Stimulated activated CD4-positive, alpha-beta T cell treated with anti-CD3 and anti-CD28 coated beads, Interleukin-4, amount 100 ng/mL, for 1 hour (primary cell): ENCODE results near the gene VWA5A.
"Not testable (repeated sequence)": the region's sequence is repeated elsewhere in the genome, so short reads cannot be mapped to it uniquely, and the experiment has no call there.

Source experiments
- DNase-seq: peaks from one replicate; pipeline ENCODE4 v3.0.0-alpha.2; 2020

VWA5A gene

DNA sequence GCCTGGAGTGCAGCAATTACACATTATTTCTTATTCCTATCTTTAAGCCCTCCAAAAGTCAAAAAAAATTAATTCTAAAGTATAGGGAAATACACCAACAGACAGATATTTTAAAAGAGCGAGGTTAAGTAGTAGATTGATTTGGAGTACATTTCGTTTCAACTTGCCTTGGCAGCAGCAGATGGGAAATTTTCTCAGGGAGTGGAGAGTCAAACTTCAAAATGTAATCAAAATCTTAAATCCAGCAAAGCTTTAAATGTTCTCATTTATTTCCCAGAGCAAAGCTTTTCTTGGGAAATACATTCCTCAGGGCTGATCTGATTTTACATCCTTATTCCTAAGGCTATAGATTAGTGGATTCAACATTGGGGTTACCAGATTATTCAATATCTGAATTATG lies 21.9 kb upstream of the VWA5A start:
- no peak for DNase-seq

DNA sequence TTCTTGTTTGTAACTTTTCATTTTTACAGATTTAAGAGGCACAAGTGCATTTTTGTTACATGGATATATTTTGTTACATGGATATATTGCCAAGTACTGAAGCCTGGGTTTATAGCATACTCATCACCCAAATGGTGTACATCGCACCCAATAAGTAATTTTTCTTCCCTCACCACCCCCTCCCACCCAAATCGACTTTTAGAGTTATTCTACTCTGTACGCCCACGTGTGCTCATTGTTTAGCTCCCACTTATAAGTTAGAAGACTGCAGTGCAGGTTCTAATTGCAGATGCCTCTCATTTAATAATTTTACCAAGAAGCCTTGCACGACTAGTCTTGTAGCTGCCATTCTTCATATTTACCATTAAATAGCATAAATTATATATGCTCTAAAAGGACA lies 20.5 kb upstream of the VWA5A start:
- DNase-seq: no peak

GRCh38 chr11:124096364-124096763 lies 18.9 kb upstream of the VWA5A start:
- no peak for DNase-seq

DNA sequence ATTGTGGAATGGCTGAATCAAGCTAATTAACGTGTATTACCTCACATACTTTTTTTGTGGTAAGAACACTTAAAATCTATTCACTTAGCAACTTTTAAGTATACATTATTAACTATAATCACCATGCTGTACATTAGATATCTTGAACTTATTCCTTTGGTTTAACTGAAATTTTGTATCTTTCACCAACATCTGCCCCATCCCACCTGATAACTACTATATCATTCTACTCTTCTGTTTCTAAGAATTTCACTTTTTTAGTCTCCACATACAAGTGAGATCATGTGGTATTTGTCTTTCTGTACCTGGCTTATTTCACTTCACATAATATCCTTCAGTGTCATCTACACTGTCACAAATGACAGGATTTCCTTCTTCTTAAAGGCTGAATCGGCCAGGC lies 17.1 kb upstream of the VWA5A start:
- DNase-seq: no peak

GRCh38 chr11:124101737-124102136 lies 13.5 kb upstream of the VWA5A start:
- DNase-seq: no peak

DNA sequence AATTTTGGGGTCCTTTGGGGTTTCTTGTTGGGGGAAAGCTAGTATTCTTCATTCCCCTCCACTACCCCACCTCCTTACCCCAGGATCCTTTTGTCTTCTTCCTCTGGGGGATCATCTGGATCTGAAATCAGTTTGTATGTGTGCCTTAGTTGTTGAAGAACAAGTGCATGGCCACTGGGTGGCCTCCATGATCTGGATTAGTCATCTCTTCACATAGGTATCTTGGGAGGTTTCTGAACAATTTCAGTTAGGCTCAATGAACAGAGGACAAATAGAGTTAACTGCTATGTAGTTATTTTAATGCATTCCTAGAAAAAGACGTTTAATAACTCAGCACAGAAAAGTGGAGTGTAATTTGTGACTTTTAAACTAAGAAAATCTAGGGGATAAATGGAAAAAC lies 7.1 kb upstream of the VWA5A start:
- DNase-seq: no peak

GRCh38 chr11:124109377-124109776 lies 5.9 kb upstream of the VWA5A start:
- no peak for DNase-seq

DNA sequence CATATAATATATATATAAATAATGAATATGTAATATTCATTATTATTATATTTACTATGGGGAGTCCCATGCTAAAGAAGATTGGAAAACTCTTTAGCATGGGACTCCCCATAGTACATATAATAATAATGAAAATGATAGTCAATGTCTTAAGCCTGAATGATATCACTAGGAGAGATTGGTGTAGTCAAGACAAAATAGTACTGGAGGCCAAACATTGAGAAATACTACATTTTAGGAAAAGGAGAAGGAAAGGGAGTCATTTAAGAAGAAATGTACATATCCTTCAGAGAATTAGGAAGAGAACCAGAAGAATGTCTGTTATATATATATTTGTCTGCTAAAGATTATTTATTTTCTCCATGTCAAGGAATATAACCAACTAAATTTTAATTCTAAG lies 5.0 kb upstream of the VWA5A start:
- no peak for DNase-seq

- no peak for DNase-seq
These were observed 1.4 kb upstream of the VWA5A start for GRCh38 chr11:124113890-124114289.

DNA sequence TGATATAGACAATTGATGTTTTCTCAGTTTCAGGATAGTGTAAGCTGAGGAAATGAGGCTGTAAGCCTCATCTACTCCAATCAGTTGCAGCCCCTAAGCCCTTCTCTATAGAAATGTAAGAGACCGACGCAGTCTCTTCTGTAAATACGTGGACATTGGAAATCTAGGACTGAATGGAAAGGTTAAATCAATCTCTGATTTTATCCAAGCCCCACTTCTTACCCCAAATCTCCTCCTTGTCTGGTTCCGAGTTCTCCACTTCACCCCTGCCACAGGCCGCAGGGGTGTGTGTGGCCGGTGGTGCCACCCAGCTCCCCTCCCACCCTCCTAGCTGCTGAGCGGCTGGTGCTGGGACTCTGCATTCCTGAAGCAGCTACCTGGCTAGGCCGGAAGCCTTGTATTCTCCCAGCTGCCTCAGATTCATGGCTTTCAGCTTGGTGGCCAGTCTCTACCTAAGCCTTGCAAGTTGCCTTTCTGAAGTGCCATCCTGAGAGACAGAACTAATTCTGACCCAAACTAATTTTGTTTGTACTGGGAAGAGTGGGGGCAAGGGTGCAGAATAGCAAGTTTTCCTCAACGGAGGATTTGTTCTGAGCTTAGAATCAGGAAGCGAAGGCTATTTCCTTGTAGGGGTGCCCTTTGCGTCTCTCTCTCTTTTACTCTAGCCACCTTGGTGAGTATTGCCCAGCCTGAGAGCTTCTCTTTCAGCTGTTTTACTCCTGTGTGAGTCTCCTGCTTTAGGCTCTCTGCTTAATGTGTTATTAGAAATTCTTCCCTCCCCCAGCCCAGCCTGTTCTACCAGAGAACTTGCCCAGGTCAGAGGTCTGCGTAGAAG lies 749 bp downstream of the VWA5A start:
- DNase-seq: no peak

GRCh38 chr11:124119103-124119502 lies 3.9 kb downstream of the VWA5A start:
- no peak for DNase-seq

GRCh38 chr11:124120891-124121290 lies 5.6 kb downstream of the VWA5A start:
- DNase-seq: no peak

- DNase-seq: no peak
These were observed 6.9 kb downstream of the VWA5A start for GRCh38 chr11:124122123-124122522.

DNA sequence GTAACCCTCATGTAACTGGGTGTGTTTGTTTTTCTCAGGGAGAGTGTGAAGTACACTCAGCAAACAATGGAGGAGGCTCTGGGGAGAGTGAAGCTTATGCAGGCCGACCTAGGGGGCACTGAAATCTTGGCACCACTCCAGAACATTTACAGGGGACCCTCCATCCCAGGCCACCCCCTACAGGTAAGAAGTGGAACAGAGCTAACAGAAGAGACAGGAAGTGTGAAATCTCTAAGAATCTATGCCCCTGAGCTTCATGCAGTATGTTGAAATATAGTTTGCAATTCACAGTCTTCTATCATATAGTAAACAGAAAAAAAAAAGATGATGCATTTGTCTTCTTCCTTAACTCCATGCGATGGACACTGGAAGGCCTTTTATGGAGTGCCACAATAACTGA lies 8.4 kb downstream of the VWA5A start:
- DNase-seq: no peak

- not testable (repeated sequence) for DNase-seq
These were observed 11.9 kb downstream of the VWA5A start for GRCh38 chr11:124127134-124127533.

- DNase-seq: no peak
These were observed 27.8 kb downstream of the VWA5A start for GRCh38 chr11:124143034-124143433.

GRCh38 chr11:124147951-124148350 lies 32.7 kb downstream of the VWA5A start:
- no peak for DNase-seq

- DNase-seq: no peak
These were observed 35.4 kb downstream of the VWA5A start for GRCh38 chr11:124150684-124151083.

GRCh38 chr11:124152770-124153407 lies 37.6 kb downstream of the VWA5A start:
- DNase-seq: no peak

DNA sequence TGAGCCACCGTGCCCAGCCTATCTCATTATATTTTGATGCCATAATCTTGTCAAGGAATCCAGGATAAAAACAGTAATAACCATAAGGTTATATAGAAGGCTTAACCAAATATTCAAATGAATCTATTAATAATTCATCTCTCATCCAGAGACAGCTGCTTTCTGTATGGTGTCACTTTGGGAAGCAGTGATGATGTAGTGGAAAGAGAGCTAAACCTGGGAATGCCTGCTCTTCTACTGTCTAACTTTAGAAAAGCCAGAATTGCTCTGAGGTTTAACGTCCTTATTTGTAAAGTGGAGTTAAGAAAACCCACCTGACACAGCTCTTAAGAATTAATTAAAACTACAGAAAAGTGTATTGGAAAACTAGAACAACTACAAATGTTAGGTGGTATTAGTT lies 38.6 kb downstream of the VWA5A start:
- DNase-seq: no peak

GRCh38 chr11:124159481-124159880 lies 44.2 kb downstream of the VWA5A start:
- DNase-seq: no peak

- DNase-seq: no peak
These were observed 45.7 kb downstream of the VWA5A start for GRCh38 chr11:124160986-124161385.

- no peak for DNase-seq
These were observed 52.6 kb downstream of the VWA5A start for GRCh38 chr11:124167826-124168231.

GRCh38 chr11:124168796-124169195 lies 53.5 kb downstream of the VWA5A start:
- DNase-seq: no peak

GRCh38 chr11:124170315-124170714 lies 55.1 kb downstream of the VWA5A start:
- not testable (repeated sequence) for DNase-seq
